Psoas muscle (tissue), 8 donors: ENCODE data around the gene TMEM140. TPM values are rescaled to one million over a fixed set of nuclear protein-coding genes. Genes with fewer than 3 reads are reported as not detected.

Experiments used
- ATAC-seq, 4 donors: fragments of 200-7000 bp; cut with Tn5 transposase; one replicate each; pipeline ENCODE4 v1.9.1; 2020; ENCODE audit warnings: moderate library complexity in 3 of 4, mild to moderate bottlenecking in 2 of 4
- DNase-seq, 2 donors: peaks; one replicate each; pipeline ENCODE4 v3.0.0-alpha.2; 2020
- H3K27ac ChIP-seq: fragments of 200-600 bp; one replicate; pipeline ENCODE4 v1.8.0; 2022
- H3K27me3 ChIP-seq, 3 donors: fragments of 200-600 bp in 1 of 3; one replicate each; pipeline versions ENCODE4 v1.6.1 to v1.8.0; 2013 to 2022; ENCODE audit warnings: low read length in 2 of 3, mild to moderate bottlenecking in 2 of 3, moderate library complexity in 1 of 3; ENCODE audit not compliant: insufficient read depth in 3 of 3
- H3K36me3 ChIP-seq, 2 donors: fragments of 200-600 bp in 1 of 2; one replicate each; pipeline versions ENCODE4 v1.6.1 to v1.8.0; 2013 to 2022; ENCODE audit warnings: low read depth in 1 of 2, mild to moderate bottlenecking in 1 of 2, moderate library complexity in 1 of 2; ENCODE audit not compliant: insufficient read depth in 1 of 2
- H3K4me1 ChIP-seq: fragments of 200-600 bp; one replicate; pipeline ENCODE4 v1.8.0; 2022
- H3K4me3 ChIP-seq: fragments of 200-600 bp; one replicate; pipeline ENCODE4 v1.8.0; 2022; ENCODE audit warnings: mild to moderate bottlenecking
- H3K9me3 ChIP-seq: fragments of 200-600 bp; one replicate; pipeline ENCODE4 v1.8.0; 2022
- CTCF ChIP-seq: fragments of 200-600 bp; IDR thresholded peaks from one replicate; pipeline ENCODE4 v1.8.0; 2022; ENCODE audit warnings: antibody characterized with exemption
- WGBS, 3 donors: extraction: QIAGEN DNeasy Blood & Tissue Kit; methylation state at CpG; one replicate each; pipeline versions ENCODE4 v1.1.6 to v1.1.7; 2013; 5-methylcytosine and 5-hydroxymethylcytosine counted together
- intact Hi-C, 2 donors: fragments of 100-400 bp; cut with DNase I; formaldehyde crosslinking; loops; one replicate each; pipeline versions ENCODE4 v1.11.0 to v1.14.2; 2022
- polyA plus RNA-seq, 3 donors: library from polyadenylated mRNA; stranded (reverse); fragments of 200-250 nt; gene quantifications; one replicate each; pipeline ENCODE4 v1.2.3, GENCODE V29; 2013
- total RNA-seq, 4 donors: library from RNA; stranded (reverse); fragmentation: NEBNext Ultra II Directional in 2 of 4; extraction: Animal tissue kit (Norgen Biotek cat#: 25700) in 2 of 4; gene quantifications; one replicate each; pipeline versions ENCODE4 v1.2.1 to v1.2.4, GENCODE V29; 2021 to 2023
- donor health status: healthy with polysubstance abuse.
- donor health status: DM: no; HTN: no; CAD: no; lungs with moderate emphysema.
- donor health status: Bipolar disorder and iron deficiency.
- donor health status: healthy.
- donor health status: DM: yes; HTN: yes; CAD: no.
- donor health status: DM: no; HTN: no; CAD: no.
- donor health status: DM: no; HTN: no; CAD: no.
- donor health status: DM: yes; HTN: yes; CAD: no.

Gene TMEM140
- total and polyA plus RNA-seq, 7 donors = 25.4 to 106 (median 67.0) TPM

- H3K27ac ChIP-seq = no peak overlapping the region
- H3K36me3 ChIP-seq = peaks cover 0 to 54% of the 10 kb centered on the region in 2 donors
- ATAC-seq = no peak
- TF ChIP-seq CTCF = no peak
- no peaks in the 10 kb centered on the region for H3K9me3 ChIP-seq
- no peak for DNase-seq
- H3K27me3 ChIP-seq = no peaks in the 10 kb centered on the region
- 89 to 92% (median 92%) methylated on average over 7 of the region's 7 CpGs for WGBS, 3 donors
- no peak overlapping the region for H3K4me3 ChIP-seq
- H3K4me1 ChIP-seq = no peaks in the 10 kb centered on the region
- intact Hi-C loops = loop anchor here in 1 of 2 donors (10.0 kb wide), 1 partner anchor 500 kb away; no protein-coding TSS in a partner anchor
Observed at GRCh38 chr7:135174941-135175340, 27.1 kb downstream of the TMEM140 start.

GRCh38 chr7:135175931-135176330, 28.1 kb downstream of the TMEM140 start:
- no peak for DNase-seq
- no peaks in the 10 kb centered on the region for H3K4me1 ChIP-seq
- no peak for TF ChIP-seq CTCF
- no peaks in the 10 kb centered on the region for H3K27me3 ChIP-seq
- no peak overlapping the region for H3K27ac ChIP-seq
- peaks cover under 1 to 64% of the 10 kb centered on the region in 2 donors for H3K36me3 ChIP-seq
- no peak overlapping the region for H3K4me3 ChIP-seq
- no peak for ATAC-seq
- peaks cover 7% of the 10 kb centered on the region for H3K9me3 ChIP-seq
- WGBS, 3 donors = 91 to 98% (median 96%) methylated on average over 6 of the region's 6 CpGs
- intact Hi-C loops = loop anchor here in 1 of 2 donors (10.0 kb wide), 1 partner anchor 501 kb away; no protein-coding TSS in a partner anchor

GRCh38 chr7:135177028-135177696, 29.3 kb downstream of the TMEM140 start:
- Histone ChIP-seq H3K36me3 (peaks cover 2 to 77% of the 10 kb centered on the region in 2 donors), H3K4me1 (no peaks in the 10 kb centered on the region), H3K27me3 (no peaks in the 10 kb centered on the region), H3K9me3 (peaks cover 16% of the 10 kb centered on the region), H3K4me3 (no peak overlapping the region), H3K27ac (no peak overlapping the region)
- 92 to 93% (median 92%) methylated on average over 9 of the region's 9 CpGs for WGBS, 3 donors
- ATAC-seq = peak; percentile 17 to 38 (median 20)
- no peak for TF ChIP-seq CTCF
- intact Hi-C loops = loop anchor here in 1 of 2 donors (10.0 kb wide), 1 partner anchor 502 kb away; no protein-coding TSS in a partner anchor
- DNase-seq = no peak

GRCh38 chr7:135178364-135178763, 30.5 kb downstream of the TMEM140 start:
- no peaks in the 10 kb centered on the region for H3K4me1 ChIP-seq
- peaks cover 16% of the 10 kb centered on the region for H3K9me3 ChIP-seq
- no peak for TF ChIP-seq CTCF
- no peak overlapping the region for H3K27ac ChIP-seq
- no peaks in the 10 kb centered on the region for H3K27me3 ChIP-seq
- ATAC-seq (peak in 1 of 4 donors; percentile 3), DNase-seq (no peak)
- intact Hi-C loops = loop anchor here in 1 of 2 donors (10.0 kb wide), 1 partner anchor 504 kb away; no protein-coding TSS in a partner anchor
- 88 to 93% (median 91%) methylated on average over 13 of the region's 13 CpGs for WGBS, 3 donors
- peaks cover 2 to 89% of the 10 kb centered on the region in 2 donors for H3K36me3 ChIP-seq
- H3K4me3 ChIP-seq = no peak overlapping the region
